ENCODE data around the gene KRT84.
"Not testable (repeated sequence)": the region's sequence is repeated elsewhere in the genome, so short reads cannot be mapped to it uniquely, and the experiment has no call there.

Gene KRT84

GRCh38 chr12:52359621-52360061 is 25.8 kb downstream of the KRT84 start:
- DNase-seq: no peak

GRCh38 chr12:52358575-52359350 is 26.7 kb downstream of the KRT84 start:
- no peak for DNase-seq

GRCh38 chr12:52356762-52357580 is 28.5 kb downstream of the KRT84 start:
- no peak for DNase-seq

GRCh38 chr12:52356031-52356761 is 29.3 kb downstream of the KRT84 start:
- DNase-seq: no peak

- no peak for DNase-seq
Observed at GRCh38 chr12:52355176-52355575, 30.3 kb downstream of the KRT84 start.

- no peak for DNase-seq
Observed at GRCh38 chr12:52354200-52354599, 31.3 kb downstream of the KRT84 start.

- DNase-seq: no peak
Observed at GRCh38 chr12:52353766-52354165, 31.7 kb downstream of the KRT84 start.

GRCh38 chr12:52352951-52353350 is 32.5 kb downstream of the KRT84 start:
- DNase-seq: no peak

GRCh38 chr12:52351196-52352059 is 34.0 kb downstream of the KRT84 start:
- peak; percentile 21 for DNase-seq

- DNase-seq: no peak
Observed at GRCh38 chr12:52350786-52351185, 34.7 kb downstream of the KRT84 start.

GRCh38 chr12:52350021-52350620 is 35.3 kb downstream of the KRT84 start:
- DNase-seq: no peak

- DNase-seq: no peak
Observed at GRCh38 chr12:52349196-52349595, 36.3 kb downstream of the KRT84 start.

GRCh38 chr12:52347551-52348510 is 37.6 kb downstream of the KRT84 start:
- no peak for DNase-seq

GRCh38 chr12:52347016-52347415 is 38.4 kb downstream of the KRT84 start:
- DNase-seq: no peak

- DNase-seq: no peak
Observed at GRCh38 chr12:52346593-52346992, 38.9 kb downstream of the KRT84 start.

GRCh38 chr12:52345041-52345440 is 40.4 kb downstream of the KRT84 start:
- DNase-seq: not testable (repeated sequence)

GRCh38 chr12:52344111-52344510 is 41.3 kb downstream of the KRT84 start:
- no peak for DNase-seq

- DNase-seq: no peak
Observed at GRCh38 chr12:52343550-52343949, 41.9 kb downstream of the KRT84 start.

- no peak for DNase-seq
Observed at GRCh38 chr12:52342781-52343490, 42.5 kb downstream of the KRT84 start.

- no peak for DNase-seq
Observed at GRCh38 chr12:52341066-52341580, 44.3 kb downstream of the KRT84 start.

Measured in effector CD4-positive, alpha-beta T cell (primary cell).